K562 (cell line): ENCODE measurements around the gene SH2D3A. TPM values are rescaled to one million over a fixed set of nuclear protein-coding genes. Genes with fewer than 3 reads are reported as not detected.

Source experiments
- ADNP ChIP-seq: fragments of 200-800 bp; sonication (Bioruptor generic); IDR thresholded peaks from 2 replicates; pipeline ENCODE4 v1.6.1; 2016; ENCODE audit warnings: missing genetic modification characterization, missing compliant biosample characterization
- BCLAF1 ChIP-seq, 2 experiments: fragments of 450-650 bp in 1 of 2; IDR thresholded peaks; 2 replicates each; pipeline ENCODE4 v1.6.1; 2011 to 2017; ENCODE audit warnings: low read depth in 2 of 2, antibody characterized with exemption in 1 of 2, borderline replicate concordance in 1 of 2, low read length in 1 of 2, mild to moderate bottlenecking in 1 of 2, mixed read lengths in 1 of 2; ENCODE audit not compliant: control insufficient read depth in 1 of 2
- CREB1 ChIP-seq, 2 experiments: sonication (generic) in 1 of 2; formaldehyde crosslinking in 1 of 2; IDR thresholded peaks; 2 replicates each; pipeline versions ENCODE4 v1.6.1 to v1.8.0; 2012 to 2022; ENCODE audit warnings: inconsistent platforms in 1 of 2, mild to moderate bottlenecking in 1 of 2, missing genetic modification reagents in 1 of 2, moderate library complexity in 1 of 2
- E2F5 ChIP-seq: sonication (generic); formaldehyde crosslinking; IDR thresholded peaks from 2 replicates; pipeline ENCODE4 v1.8.0; 2022; ENCODE audit warnings: mild to moderate bottlenecking, missing genetic modification reagents
- FOXP1 ChIP-seq: sonication (generic); formaldehyde crosslinking; IDR thresholded peaks from 2 replicates; pipeline ENCODE4 v1.8.0; 2022; ENCODE audit warnings: mild to moderate bottlenecking, missing genetic modification reagents
- GATAD2A ChIP-seq: fragments of 450-650 bp; IDR thresholded peaks from 2 replicates; pipeline ENCODE4 v1.6.1; 2017
- KAT7 ChIP-seq: sonication (generic); formaldehyde crosslinking; IDR thresholded peaks from 2 replicates; pipeline ENCODE4 v1.8.0; 2022; ENCODE audit warnings: missing genetic modification reagents, mild to moderate bottlenecking, borderline replicate concordance
- LEF1 ChIP-seq: fragments of 450-650 bp; IDR thresholded peaks from 2 replicates; pipeline ENCODE4 v1.6.1; 2016; ENCODE audit warnings: mild to moderate bottlenecking
- MTA2 ChIP-seq: fragments of 450-650 bp; IDR thresholded peaks from 2 replicates; pipeline ENCODE4 v1.6.1; 2016; ENCODE audit warnings: low read depth
- PKNOX1 ChIP-seq: fragments of 450-650 bp; IDR thresholded peaks from 2 replicates; pipeline ENCODE4 v1.6.1; 2016
- USF1 ChIP-seq: sonication (generic); formaldehyde crosslinking; IDR thresholded peaks from 2 replicates; pipeline ENCODE4 v1.9.0; 2022; ENCODE audit warnings: mild to moderate bottlenecking, missing genetic modification reagents
- ZNF280A ChIP-seq: fragments of 450-650 bp; IDR thresholded peaks from 2 replicates; pipeline ENCODE4 v1.6.1; 2018; ENCODE audit warnings: mild to moderate bottlenecking, low read depth; ENCODE audit not compliant: partially characterized antibody
- ZNF518B ChIP-seq: fragments of 250-450 bp; sonication (Bioruptor Pico); IDR thresholded peaks from 2 replicates; pipeline ENCODE4 v1.5.0; 2021; ENCODE audit warnings: mild to moderate bottlenecking, moderate library complexity
- polyA plus RNA-seq, 8 experiments: library from polyadenylated mRNA; depleted of rRNA in 4 of 8; stranded (reverse) in 5 of 8; unstranded in 3 of 8; fragments of >200 nt; fragmentation: Nextera tagmentation in 2 of 8; fragmentation: Illumina TruSeq in 1 of 8; extraction: Ambion mirVana in 2 of 8; extraction: Trizol in 1 of 8; gene quantifications; 2 replicates each; pipeline versions ENCODE4 v1.2.1 to v1.2.3, GENCODE V29; 2011 to 2014; ENCODE audit warnings: inconsistent platforms in 1 of 8, missing spikeins in 1 of 8
- total RNA-seq, 7 experiments: library from RNA; depleted of rRNA in 6 of 7; stranded (reverse); fragments of >200 nt in 6 of 7; fragmentation: Illumina TruSeq in 2 of 7; extraction: Trizol in 2 of 7; gene quantifications; 2 replicates each; pipeline versions ENCODE4 v1.2.1 to v1.2.3, GENCODE V29; 2011 to 2021; ENCODE audit warnings: low replicate concordance in 1 of 7

SH2D3A gene
- total and polyA plus RNA-seq, 9 of the 15 experiments (the other 6 are each of a cell fraction or from before 2014, with no cell fraction given): 0.75 to 26.3 (median 8.9) TPM

GRCh38 chr19:6717441-6717971 is 49.7 kb downstream of the SH2D3A start (continued):
- no peak for TF ChIP-seq ZNF518B (CRISPR knock-in tag)
- TF ChIP-seq KAT7 (CRISPR knock-in tag): peak; percentile 78; the same call in 1 of the 2 replicates
- TF ChIP-seq BCLAF1 (IDR thresholded peaks at IDR 0.05; ENCODE audit: borderline replicate concordance in 1 of 2, control insufficient read depth in 1 of 2, low read depth in 2 of 2, low read length in 1 of 2): peak; percentile 39 to 83; a peak in 3 of 4 replicates
- peak; percentile 99 for TF ChIP-seq FOXP1 (CRISPR knock-in tag)
- peak; percentile 62 for TF ChIP-seq MTA2
- peak; percentile 44; the same call in 1 of the 2 replicates for TF ChIP-seq PKNOX1
- no peak for TF ChIP-seq CREB1 (IDR thresholded peaks at IDR 0.05)
- peak; percentile 82 for TF ChIP-seq CREB1 (CRISPR knock-in tag; IDR thresholded peaks at IDR 0.05)
- TF ChIP-seq USF1 (CRISPR knock-in tag): peak; percentile 65
- TF ChIP-seq ADNP (tag): peak; percentile 92
- TF ChIP-seq E2F5: peak; percentile 94
- TF ChIP-seq ZNF280A: peak; percentile 74
- TF ChIP-seq GATAD2A: peak; percentile 46; the same call in 1 of the 2 replicates
- TF ChIP-seq LEF1: peak; percentile 90
